Fibroblast of gingiva (primary cell): ENCODE data around the gene COA8.
"Not testable (repeated sequence)": the region's sequence is repeated elsewhere in the genome, so short reads cannot be mapped to it uniquely, and the experiment has no call there.

Experiments
- DNase-seq: peaks from one replicate; pipeline ENCODE4 v3.0.0-alpha.2; 2011; ENCODE audit warnings: low read depth

The COA8 gene

GRCh38 chr14:103576371-103577024, 13.7 kb downstream of the COA8 start:
- DNase-seq: peak; percentile 92

- no peak for DNase-seq
Measured at GRCh38 chr14:103578401-103579075, 15.8 kb downstream of the COA8 start.

- no peak for DNase-seq
Measured at GRCh38 chr14:103581206-103581605, 18.4 kb downstream of the COA8 start.

GRCh38 chr14:103581954-103582703, 19.4 kb downstream of the COA8 start:
- DNase-seq: no peak

- no peak for DNase-seq
Measured at GRCh38 chr14:103584326-103584915, 21.7 kb downstream of the COA8 start.

GRCh38 chr14:103593577-103593976, 30.8 kb downstream of the COA8 start:
- DNase-seq: no peak

GRCh38 chr14:103594265-103594664, 31.5 kb downstream of the COA8 start:
- peak; percentile 84 for DNase-seq

- peak; percentile 81 for DNase-seq
Measured at GRCh38 chr14:103597623-103598377, 35.0 kb downstream of the COA8 start.

GRCh38 chr14:103600503-103600902, 37.7 kb downstream of the COA8 start:
- no peak for DNase-seq

GRCh38 chr14:103604620-103605019, 41.9 kb downstream of the COA8 start:
- no peak for DNase-seq

GRCh38 chr14:103606963-103607668, 44.4 kb downstream of the COA8 start:
- peak; percentile 89 for DNase-seq

- no peak for DNase-seq
Measured at GRCh38 chr14:103607822-103608221, 45.1 kb downstream of the COA8 start.

GRCh38 chr14:103609081-103609480, 46.3 kb downstream of the COA8 start:
- not testable (repeated sequence) for DNase-seq

GRCh38 chr14:103611215-103611614, 48.5 kb downstream of the COA8 start:
- DNase-seq: no peak

GRCh38 chr14:103613517-103613916, 50.8 kb downstream of the COA8 start:
- DNase-seq: no peak

GRCh38 chr14:103616635-103617300, 54.0 kb downstream of the COA8 start:
- no peak for DNase-seq

- no peak for DNase-seq
Measured at GRCh38 chr14:103619057-103619456, 56.3 kb downstream of the COA8 start.

- no peak for DNase-seq
Measured at GRCh38 chr14:103621860-103622259, 59.1 kb downstream of the COA8 start.

- DNase-seq: no peak
Measured at GRCh38 chr14:103623308-103623707, 60.5 kb downstream of the COA8 start.

GRCh38 chr14:103623883-103624482, 61.2 kb downstream of the COA8 start:
- no peak for DNase-seq
